GM12864 (cell line): ENCODE data around the gene PAX5.

Experiments used
- DNase-seq: peaks from one replicate; pipeline ENCODE4 v3.0.0-alpha.2; 2011; ENCODE audit warnings: low read depth
- H3K4me3 ChIP-seq: 2 replicates; pipeline ENCODE4 v1.5.1; 2011; ENCODE audit warnings: mild to moderate bottlenecking, low read depth, low read length, control low read depth
- TF ChIP-seq, protein P1 (sequence below): IDR thresholded peaks from 2 replicates; pipeline ENCODE4 v1.5.1; 2011; ENCODE audit warnings: low read depth, mild to moderate bottlenecking, moderate library complexity, low read length, control low read depth, inconsistent platforms; ENCODE audit errors: missing control alignments

PAX5 gene

DNA sequence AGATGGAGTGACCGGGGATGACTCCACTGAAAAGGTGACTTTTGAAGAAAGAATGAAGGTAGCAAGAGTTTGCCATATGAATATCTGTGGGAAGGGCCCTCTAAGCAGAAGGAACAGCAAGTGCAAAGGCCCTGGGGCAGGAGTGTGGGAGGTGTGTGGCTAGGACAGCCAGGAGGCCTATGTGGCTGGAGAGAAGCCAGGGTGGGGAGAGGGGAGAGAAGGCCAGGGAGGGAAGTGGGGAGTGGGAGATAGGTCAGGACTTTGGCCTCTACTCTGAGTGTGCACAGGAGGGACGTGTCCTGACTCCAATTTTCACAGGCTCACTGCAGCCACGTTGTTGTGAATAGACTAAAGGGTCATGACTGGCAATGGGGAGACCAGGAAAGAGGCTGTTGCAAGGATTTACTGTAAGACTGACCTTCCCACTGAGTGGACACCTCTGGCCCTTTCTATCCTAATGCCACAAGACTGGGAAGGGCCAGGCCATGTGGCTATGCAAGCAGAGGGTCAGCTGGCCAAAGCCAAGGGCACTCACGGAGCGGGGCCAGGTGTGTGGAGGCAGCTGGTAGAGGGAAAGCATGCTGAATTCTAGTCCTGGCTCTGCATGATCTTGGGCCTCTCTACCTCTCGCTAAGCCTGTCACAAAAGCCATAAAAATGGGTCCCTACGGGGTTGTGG is 172.4 kb downstream of the PAX5 start:
- no peak for DNase-seq
- no peak overlapping the region for H3K4me3 ChIP-seq
- TF ChIP-seq, protein P1, sequence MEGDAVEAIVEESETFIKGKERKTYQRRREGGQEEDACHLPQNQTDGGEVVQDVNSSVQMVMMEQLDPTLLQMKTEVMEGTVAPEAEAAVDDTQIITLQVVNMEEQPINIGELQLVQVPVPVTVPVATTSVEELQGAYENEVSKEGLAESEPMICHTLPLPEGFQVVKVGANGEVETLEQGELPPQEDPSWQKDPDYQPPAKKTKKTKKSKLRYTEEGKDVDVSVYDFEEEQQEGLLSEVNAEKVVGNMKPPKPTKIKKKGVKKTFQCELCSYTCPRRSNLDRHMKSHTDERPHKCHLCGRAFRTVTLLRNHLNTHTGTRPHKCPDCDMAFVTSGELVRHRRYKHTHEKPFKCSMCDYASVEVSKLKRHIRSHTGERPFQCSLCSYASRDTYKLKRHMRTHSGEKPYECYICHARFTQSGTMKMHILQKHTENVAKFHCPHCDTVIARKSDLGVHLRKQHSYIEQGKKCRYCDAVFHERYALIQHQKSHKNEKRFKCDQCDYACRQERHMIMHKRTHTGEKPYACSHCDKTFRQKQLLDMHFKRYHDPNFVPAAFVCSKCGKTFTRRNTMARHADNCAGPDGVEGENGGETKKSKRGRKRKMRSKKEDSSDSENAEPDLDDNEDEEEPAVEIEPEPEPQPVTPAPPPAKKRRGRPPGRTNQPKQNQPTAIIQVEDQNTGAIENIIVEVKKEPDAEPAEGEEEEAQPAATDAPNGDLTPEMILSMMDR: no peak

DNA sequence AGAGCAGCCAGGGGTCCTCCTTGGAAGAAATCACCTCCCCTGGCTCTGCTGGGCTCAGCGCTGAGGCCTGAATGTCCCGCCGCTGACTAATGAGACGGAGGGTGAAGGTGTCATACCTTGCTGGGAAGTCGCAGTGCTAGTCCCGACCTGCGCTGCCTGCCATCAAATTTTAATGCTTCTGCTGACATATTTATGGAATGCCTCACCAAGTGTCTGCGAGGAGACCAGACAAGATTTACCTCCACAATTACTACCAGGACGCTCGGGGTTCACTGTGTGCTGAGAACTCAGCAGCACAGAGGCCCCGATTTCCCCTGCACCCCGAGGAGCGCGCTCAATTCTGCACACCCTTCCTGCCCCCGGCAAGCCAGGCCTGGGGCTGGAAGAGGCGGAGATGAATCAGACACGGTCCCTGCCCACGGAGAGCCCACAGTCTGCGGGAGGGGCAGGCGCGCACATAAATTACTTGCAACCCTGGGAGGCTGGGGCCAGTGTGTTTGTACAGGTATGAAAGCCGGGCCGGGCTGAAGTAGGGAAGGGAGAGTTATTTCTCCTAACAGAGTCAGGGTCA is 175.2 kb downstream of the PAX5 start:
- TF ChIP-seq, protein P1: no peak
- H3K4me3 ChIP-seq: no peak overlapping the region
- no peak for DNase-seq

DNA sequence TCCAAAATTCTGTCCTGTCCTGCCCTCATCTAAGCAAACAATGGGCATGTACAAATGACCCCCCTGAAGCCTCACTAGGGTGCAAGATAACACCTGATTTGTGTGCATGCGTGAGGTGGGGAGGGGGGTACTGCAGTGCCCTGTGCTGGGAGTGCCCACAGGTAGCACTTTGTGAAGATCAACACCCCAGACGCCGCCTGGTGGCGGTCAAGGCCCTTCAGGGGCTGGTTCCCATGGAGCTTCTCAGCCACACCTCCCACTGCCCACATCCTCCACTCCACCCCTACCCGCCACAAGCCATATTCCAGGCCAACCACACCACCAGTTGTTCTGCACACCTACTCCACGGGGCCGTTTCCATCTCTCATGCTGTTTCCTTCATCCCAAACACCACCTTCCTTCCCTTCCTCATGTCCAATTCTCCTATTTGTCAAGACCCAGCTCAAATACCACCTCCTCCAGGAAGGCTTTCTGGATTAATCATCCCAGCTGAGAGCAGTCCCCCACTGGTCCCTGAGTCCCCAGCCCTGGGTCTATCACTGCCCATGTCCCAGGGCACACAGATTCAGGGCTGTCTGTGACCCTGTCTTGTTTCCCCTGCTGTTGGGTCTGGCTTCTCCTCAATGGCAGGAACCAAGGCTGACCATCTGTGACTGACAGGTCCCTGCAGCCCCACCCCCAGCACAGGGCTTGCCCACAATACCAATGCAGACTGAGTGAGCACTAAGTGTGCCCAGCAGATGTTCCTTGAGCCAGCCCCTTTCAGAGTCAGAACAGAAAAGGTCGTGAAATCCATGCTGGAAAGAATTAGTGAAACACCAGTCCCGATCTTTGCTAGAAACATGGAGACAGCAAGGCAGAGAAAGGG is 178.4 kb downstream of the PAX5 start:
- TF ChIP-seq, protein P1: peak; percentile 67
- DNase-seq: no peak
- H3K4me3 ChIP-seq: no peak overlapping the region

DNA sequence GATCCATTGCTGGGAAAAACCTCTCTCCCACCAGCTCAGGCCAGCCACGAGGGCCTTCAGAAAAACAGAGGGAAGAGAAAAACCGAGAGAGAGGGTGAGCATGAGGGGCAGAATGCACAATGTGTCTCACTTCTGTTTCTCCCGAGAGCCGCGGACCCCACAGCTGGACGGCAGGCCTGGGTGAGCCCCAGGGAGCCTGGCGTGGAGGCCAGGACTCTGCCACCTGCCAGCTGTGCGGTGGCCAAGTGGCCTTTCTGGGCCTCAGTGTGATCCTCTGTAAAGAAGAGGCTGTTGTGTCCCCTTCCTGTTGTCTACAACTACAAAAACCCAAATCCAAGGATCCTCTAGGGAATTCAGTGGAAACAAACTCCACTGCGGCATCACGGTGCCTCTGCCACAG is 179.3 kb downstream of the PAX5 start:
- H3K4me3 ChIP-seq: no peak overlapping the region
- TF ChIP-seq, protein P1: no peak
- DNase-seq: no peak

DNA sequence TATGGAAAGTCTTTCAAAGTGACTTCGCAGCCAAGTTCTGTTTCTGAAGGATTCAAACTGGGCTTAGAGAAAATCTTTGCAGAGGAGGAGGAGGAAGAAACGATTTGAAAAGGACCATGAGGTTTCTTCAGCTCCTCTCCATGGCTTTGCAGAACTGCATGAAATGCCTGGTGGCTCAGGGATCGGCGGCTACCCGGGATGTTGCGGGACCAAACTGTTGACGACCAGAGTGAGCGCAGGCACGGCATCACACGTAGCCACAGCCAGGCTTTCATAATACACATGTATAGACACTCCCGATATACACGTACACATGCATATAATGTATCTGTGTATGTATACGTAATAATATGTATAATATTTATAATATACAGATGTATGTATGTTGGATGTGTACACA is 180.0 kb downstream of the PAX5 start:
- H3K4me3 ChIP-seq: no peak overlapping the region
- TF ChIP-seq, protein P1: no peak
- DNase-seq: no peak

DNA sequence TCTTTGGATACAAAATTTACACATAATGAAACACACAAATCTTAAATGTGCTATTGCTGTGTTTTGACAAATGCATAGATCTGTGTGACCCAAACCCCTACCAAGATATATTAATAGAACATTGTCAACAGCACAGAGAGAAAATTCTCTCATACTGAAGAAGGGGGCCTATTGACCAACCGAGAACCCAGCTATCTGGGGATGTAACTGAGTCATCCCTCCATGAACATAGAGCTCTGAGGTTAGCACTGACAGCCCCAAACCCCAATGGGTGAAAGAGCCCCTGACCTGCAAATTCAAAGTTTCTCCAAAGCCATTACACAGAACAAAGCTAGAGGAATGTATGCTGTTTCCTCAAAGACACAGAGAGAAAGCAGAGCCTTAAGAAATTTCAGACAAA is 180.8 kb downstream of the PAX5 start:
- TF ChIP-seq, protein P1: no peak
- no peak overlapping the region for H3K4me3 ChIP-seq
- no peak for DNase-seq

DNA sequence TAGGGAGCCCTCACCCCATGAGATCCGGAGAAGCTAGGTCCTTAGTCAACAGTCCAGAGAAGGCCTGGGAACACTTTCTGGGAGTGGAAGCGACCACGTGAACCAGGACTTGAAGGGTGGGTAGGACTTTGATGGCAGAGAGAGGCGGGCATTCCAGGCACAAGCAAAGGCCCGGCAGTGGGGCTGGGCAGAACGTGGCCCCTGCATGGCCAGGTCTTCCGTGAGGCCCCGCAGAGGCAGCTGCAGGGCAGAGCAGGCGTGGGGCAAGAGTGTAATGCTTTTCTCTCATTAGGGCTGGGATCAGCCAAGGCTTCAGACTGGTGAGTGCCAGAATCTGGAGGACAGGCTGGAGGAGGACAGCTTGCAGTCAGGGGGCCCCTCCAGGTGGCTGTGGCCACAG is 184.1 kb downstream of the PAX5 start:
- DNase-seq: no peak
- H3K4me3 ChIP-seq: no peak overlapping the region
- TF ChIP-seq, protein P1: no peak
